ENCODE data around the gene TACR1.
"Not testable (repeated sequence)": the region's sequence is repeated elsewhere in the genome, so short reads cannot be mapped to it uniquely, and the experiment has no call there.

Gene TACR1

GRCh38 chr2:75200140-75201096, 1.1 kb upstream of the TACR1 start:
- DNase-seq, result peak; percentile 25 to 89 (median 74)

GRCh38 chr2:75195076-75195691, 4.1 kb downstream of the TACR1 start:
- intact Hi-C loops (cut with DNase I), result loop anchor here (5.0 kb wide), 1 partner anchor 207 kb away; no protein-coding TSS in a partner anchor
- no peak for DNase-seq

More at GRCh38 chr2:75200140-75201096, 1.1 kb upstream of the TACR1 start:
- intact Hi-C loops (cut with DNase I), result no loop called here

DNA sequence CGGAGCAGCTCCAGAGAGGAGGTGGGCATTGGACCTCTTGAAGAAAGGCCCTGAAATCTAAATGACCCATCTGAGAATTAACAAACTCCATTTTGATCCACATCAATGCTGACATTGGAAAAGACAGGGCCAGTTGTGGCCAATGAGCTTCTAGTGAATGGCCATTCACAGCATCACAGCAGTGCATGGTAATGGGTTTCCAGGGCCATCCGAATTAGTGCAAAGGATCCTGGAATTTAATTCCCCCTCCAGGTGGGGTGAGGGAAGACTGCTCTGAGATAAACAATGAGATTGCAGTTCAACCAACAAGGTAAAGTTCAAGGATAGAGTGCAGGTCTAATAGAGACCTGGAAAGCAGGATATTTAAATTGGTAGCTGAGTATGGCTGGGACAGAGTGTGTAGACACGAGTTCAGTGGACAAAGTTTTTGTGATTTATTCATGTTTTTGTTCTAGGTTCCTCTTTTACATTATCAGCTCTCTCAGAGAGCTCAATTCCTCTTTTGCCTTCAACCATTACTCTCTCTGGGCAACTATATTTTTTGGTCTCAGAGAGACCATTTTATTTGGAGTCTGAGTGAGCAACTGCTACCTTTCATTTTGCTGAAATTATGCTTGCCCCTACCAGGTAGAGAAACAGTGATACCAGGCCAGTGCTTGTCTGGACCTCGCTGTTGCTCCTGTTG, 5.0 kb downstream of the TACR1 start:
- intact Hi-C loops (cut with DNase I), result no loop called here
- no peak for DNase-seq

GRCh38 chr2:75192496-75192895, 6.8 kb downstream of the TACR1 start:
- intact Hi-C loops (cut with DNase I), result no loop called here
- DNase-seq, result peak in 17 of 42 donors; percentile 13 to 77 (median 33)

DNA sequence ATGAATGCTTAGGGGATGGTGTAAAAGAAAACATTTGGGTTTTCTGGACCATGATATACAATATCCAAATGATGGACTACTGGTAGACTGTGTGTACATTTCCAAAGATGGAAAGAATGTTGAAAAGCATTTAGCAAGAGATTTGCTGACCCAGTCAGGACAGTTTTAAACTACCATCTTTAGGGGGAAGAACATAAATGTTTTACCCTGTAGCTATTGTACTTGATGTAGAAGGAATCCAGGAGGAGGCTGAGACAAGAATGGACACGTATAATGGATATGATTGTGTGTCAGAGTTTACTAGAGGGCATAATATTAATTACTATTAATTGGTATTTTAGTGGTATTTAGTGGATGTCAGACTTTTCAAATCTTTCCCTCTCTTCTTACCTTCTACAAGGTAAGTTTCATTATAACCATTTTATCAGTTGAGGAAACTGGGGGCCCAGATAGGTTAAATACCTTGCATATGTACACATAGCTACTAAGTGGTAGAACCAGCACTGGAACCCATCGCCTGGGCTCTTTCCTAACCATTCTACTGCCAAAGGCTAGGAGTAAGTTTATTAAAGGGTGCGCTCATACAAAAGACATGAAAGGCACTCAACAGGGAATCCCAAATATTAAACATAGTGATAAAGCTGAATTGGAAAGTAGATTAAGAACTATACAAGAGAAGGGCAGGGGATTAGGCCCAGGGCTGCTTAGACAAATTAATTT, 8.9 kb downstream of the TACR1 start:
- intact Hi-C loops (cut with DNase I), result no loop called here
- no peak for DNase-seq

- intact Hi-C loops (cut with DNase I), result no loop called here
- peak in 2 of 42 donors; percentile 20 to 46 for DNase-seq
These were observed 12.5 kb downstream of the TACR1 start for GRCh38 chr2:75186821-75187220.

GRCh38 chr2:75182606-75183005, 16.7 kb downstream of the TACR1 start:
- intact Hi-C loops (cut with DNase I), result no loop called here
- DNase-seq, result no peak

DNA sequence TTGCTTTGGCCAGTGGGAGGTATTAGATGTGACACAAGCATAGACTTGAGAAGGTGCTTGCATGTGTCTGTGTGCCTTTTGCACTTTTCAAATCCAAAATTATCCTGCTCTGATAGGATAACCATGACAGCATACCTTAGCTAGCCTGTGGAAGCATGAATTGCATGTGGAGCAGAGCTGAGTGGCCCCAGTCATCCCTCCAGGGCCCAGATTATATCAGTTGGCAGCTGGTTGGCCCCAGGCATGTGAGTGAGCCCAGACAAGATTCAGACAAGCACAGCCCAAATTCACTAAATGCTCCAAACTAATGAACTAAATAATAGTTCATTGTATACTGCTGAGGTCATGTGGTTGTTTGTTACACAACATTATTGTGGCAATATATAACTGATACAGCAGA, 18.8 kb downstream of the TACR1 start:
- intact Hi-C loops (cut with DNase I), result no loop called here

DNA sequence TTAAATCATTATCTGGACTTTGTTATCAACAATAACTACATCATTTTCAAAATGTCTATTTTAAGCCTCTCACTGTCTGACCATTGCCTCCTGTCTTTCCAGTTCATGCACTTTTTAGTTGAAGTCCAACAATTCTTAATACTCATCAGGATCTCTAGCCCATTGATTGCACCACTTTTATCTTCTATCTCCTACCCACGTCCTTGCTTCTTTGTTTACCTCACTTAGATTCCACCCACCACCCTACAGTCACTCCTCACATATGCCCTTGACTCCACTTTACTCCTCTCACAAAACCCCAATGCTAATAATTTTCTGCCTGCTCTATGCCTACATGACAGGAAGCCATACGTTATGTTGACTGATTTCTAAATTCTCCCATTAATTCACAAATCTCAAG, 21.9 kb downstream of the TACR1 start:
- DNase-seq, result no peak
- intact Hi-C loops (cut with DNase I), result no loop called here

More for the DNA sequence above, 18.8 kb downstream of the TACR1 start:
- no peak for DNase-seq

- no peak for DNase-seq
- intact Hi-C loops (cut with DNase I), result no loop called here
These were observed 23.9 kb downstream of the TACR1 start for GRCh38 chr2:75175456-75175855.

GRCh38 chr2:75174981-75175380, 24.3 kb downstream of the TACR1 start:
- intact Hi-C loops (cut with DNase I), result no loop called here
- DNase-seq, result no peak

GRCh38 chr2:75174519-75174918, 24.8 kb downstream of the TACR1 start:
- DNase-seq, result no peak
- intact Hi-C loops (cut with DNase I), result no loop called here

DNA sequence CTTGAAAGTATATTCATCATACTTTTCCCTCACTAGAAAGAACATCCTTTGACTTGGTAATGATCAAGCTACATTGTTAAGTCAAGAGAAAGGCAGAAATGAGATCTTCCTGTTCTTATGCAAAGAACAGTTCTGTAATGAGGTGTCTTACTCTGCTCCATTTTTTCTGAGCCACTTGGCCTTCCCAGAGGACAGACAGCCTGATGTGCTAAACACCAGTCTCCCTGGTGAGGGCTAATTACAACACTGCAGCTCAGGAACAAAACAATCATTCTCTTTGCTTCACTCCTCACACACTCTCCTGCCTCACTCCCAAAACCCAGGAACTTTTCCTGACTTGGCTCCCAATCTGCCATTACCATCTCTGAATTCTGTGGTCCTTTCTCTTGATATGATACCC, 25.6 kb downstream of the TACR1 start:
- intact Hi-C loops (cut with DNase I), result no loop called here
- no peak for DNase-seq

DNA sequence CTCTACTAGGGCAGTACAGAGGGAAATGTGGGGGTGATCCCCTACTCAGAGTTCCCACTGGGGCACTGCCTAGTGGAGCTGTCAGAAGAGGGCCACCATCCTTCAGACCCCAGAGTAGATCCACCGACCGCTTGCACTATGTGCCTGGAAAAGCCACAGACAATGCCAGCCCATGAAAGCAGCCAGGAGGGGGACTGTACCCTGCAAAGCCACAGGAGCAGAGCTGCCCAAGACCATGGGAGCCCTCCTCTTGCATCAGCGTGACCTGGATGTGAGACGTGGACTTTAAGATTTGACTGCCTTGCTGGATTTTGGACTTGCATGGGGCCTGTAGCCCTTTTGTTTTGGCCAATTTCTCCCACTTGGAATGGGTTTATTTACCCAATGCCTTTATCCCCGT, 27.9 kb downstream of the TACR1 start:
- DNase-seq; intact Hi-C loops (cut with DNase I): not testable (repeated sequence)

GRCh38 chr2:75170889-75171288, 28.4 kb downstream of the TACR1 start:
- intact Hi-C loops (cut with DNase I), result no loop called here
- no peak for DNase-seq

GRCh38 chr2:75168186-75168585, 31.1 kb downstream of the TACR1 start:
- intact Hi-C loops (cut with DNase I), result no loop called here
- no peak for DNase-seq

DNA sequence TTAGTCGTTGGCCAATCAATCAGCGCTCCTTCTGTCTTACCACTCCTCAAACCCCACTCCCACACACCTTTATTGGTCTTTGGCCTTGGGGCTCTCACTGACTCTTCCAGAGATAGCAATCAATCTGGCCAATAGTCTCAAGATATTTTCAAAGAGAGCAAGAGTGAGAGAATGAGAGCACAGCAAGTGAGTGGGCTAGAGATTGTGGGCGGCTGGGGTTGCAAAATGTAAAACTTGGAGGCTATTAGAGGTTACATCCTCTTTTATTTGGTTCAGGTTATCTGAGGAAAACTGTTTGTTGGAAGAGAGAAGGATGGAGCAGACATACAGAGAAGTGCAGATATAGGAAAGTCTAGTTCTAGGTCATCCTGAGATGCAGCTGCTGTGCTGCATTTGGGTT, 32.8 kb downstream of the TACR1 start:
- peak in 3 of 42 donors; percentile 3 to 34 (median 12) for DNase-seq
- intact Hi-C loops (cut with DNase I), result no loop called here

DNA sequence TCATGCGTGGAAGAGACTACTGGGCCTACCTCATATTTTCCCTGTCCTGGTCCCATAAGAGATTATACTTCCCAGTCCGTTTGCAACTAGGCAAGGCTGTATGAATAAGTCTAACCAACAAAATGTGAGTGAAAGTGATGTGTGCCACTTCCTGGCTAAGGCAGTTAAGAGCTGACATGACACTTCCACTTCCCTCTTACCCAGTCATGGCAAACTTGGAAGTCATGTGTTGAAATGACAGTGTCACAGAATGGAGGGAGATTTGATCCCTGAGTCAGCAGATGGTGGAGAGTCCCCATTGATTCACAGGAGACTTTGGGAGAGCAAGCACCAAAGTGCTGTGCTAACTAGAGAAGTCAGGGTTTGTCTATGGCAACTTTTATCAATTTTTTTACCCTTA, 36.4 kb downstream of the TACR1 start:
- intact Hi-C loops (cut with DNase I), result no loop called here
- DNase-seq, result no peak

DNA sequence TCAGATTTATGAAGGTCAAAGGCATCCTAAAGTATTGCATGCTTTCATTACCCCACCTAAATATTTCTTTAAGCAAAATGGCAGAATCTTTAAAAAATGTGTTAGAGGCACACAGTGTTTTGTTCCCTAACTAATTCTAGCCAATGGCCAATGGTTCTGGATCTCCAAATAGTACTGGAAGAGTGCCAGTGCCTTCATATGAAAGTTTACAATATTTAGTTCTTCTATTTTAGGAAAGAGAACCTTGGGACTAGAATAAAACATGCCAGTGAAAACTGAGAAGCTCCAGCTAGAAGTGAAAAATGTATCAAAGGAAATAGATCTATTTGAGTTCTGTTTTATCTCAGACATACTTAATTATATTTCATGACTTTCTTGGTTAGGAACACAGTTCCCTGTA, 37.1 kb downstream of the TACR1 start:
- DNase-seq, result no peak
- intact Hi-C loops (cut with DNase I), result no loop called here
